ENCODE measurements around the gene SARDH.

The SARDH gene

GRCh38 chr9:133691626-133692363 lies 46.4 kb downstream of the SARDH start:
- Histone ChIP-seq H3K4me2 (ENCODE audit: low read depth, low read length, poor library complexity, severe bottlenecking) (no peak overlapping the region), H4K20me1 (ENCODE audit: insufficient read depth, low read length, poor library complexity, severe bottlenecking) (no peaks in the 10 kb centered on the region), H3K36me3 (ENCODE audit: insufficient read depth, low read length) (no peaks in the 10 kb centered on the region; the same call in 1 of the 2 replicates), H3K4me3 (ENCODE audit: low read length, poor library complexity, severe bottlenecking) (no peak overlapping the region), H3K9me2 (replicated peaks; ENCODE audit: low read depth, low read length) (no peaks in the 10 kb centered on the region), H3K9ac (ENCODE audit: low read depth, low read length, poor library complexity, severe bottlenecking) (no peak overlapping the region), H3K4me1 (ENCODE audit: insufficient read depth, low read length, poor library complexity, severe bottlenecking) (no peaks in the 10 kb centered on the region), H2AFZ (ENCODE audit: low read length) (no peak overlapping the region), H3K79me2 (ENCODE audit: insufficient read depth, low read length) (no peaks in the 10 kb centered on the region), H3K27me3 (ENCODE audit: insufficient read depth, low read length, poor library complexity, severe bottlenecking) (no peaks in the 10 kb centered on the region), H3F3A (ENCODE audit: low read depth) (no peaks in the 10 kb centered on the region), H3K9me3 (ENCODE audit: insufficient read depth, low read depth, low read length) (no peaks in the 10 kb centered on the region)
- TF ChIP-seq EZH2phosphoT487 (IDR thresholded peaks at IDR 0.05; ENCODE audit: borderline replicate concordance) (no peak), CTCF (conservative IDR thresholded peaks at IDR 0.05; ENCODE audit: low read length) (no peak)

GRCh38 chr9:133691191-133691590 lies 47.0 kb downstream of the SARDH start:
- no peaks in the 10 kb centered on the region for H3K9me2 ChIP-seq (replicated peaks; ENCODE audit: low read depth, low read length)
- H3F3A ChIP-seq (ENCODE audit: low read depth), result no peaks in the 10 kb centered on the region
- no peaks in the 10 kb centered on the region for H3K79me2 ChIP-seq (ENCODE audit: insufficient read depth, low read length)
- no peaks in the 10 kb centered on the region for H3K4me1 ChIP-seq (ENCODE audit: insufficient read depth, low read length, poor library complexity, severe bottlenecking)
- no peak overlapping the region for H3K9ac ChIP-seq (ENCODE audit: low read depth, low read length, poor library complexity, severe bottlenecking)
- no peaks in the 10 kb centered on the region; the same call in 1 of the 2 replicates for H3K36me3 ChIP-seq (ENCODE audit: insufficient read depth, low read length)
- no peak overlapping the region for H2AFZ ChIP-seq (ENCODE audit: low read length)
- no peaks in the 10 kb centered on the region for H3K9me3 ChIP-seq (ENCODE audit: insufficient read depth, low read depth, low read length)
- TF ChIP-seq CTCF (conservative IDR thresholded peaks at IDR 0.05; ENCODE audit: low read length), result no peak
- no peak for TF ChIP-seq EZH2phosphoT487 (IDR thresholded peaks at IDR 0.05; ENCODE audit: borderline replicate concordance)
- H3K4me3 ChIP-seq (ENCODE audit: low read length, poor library complexity, severe bottlenecking), result no peak overlapping the region
- H4K20me1 ChIP-seq (ENCODE audit: insufficient read depth, low read length, poor library complexity, severe bottlenecking), result no peaks in the 10 kb centered on the region
- no peak overlapping the region for H3K4me2 ChIP-seq (ENCODE audit: low read depth, low read length, poor library complexity, severe bottlenecking)
- H3K27me3 ChIP-seq (ENCODE audit: insufficient read depth, low read length, poor library complexity, severe bottlenecking), result no peaks in the 10 kb centered on the region

- Histone ChIP-seq H3K4me3 (ENCODE audit: low read length, poor library complexity, severe bottlenecking) (no peak overlapping the region), H3K9me2 (replicated peaks; ENCODE audit: low read depth, low read length) (no peaks in the 10 kb centered on the region), H4K20me1 (ENCODE audit: insufficient read depth, low read length, poor library complexity, severe bottlenecking) (no peaks in the 10 kb centered on the region), H3K27me3 (ENCODE audit: insufficient read depth, low read length, poor library complexity, severe bottlenecking) (no peaks in the 10 kb centered on the region), H3K9ac (ENCODE audit: low read depth, low read length, poor library complexity, severe bottlenecking) (no peak overlapping the region), H3K36me3 (ENCODE audit: insufficient read depth, low read length) (no peaks in the 10 kb centered on the region; the same call in 1 of the 2 replicates), H2AFZ (ENCODE audit: low read length) (no peak overlapping the region), H3K4me2 (ENCODE audit: low read depth, low read length, poor library complexity, severe bottlenecking) (no peak overlapping the region), H3K9me3 (ENCODE audit: insufficient read depth, low read depth, low read length) (no peaks in the 10 kb centered on the region), H3F3A (ENCODE audit: low read depth) (no peaks in the 10 kb centered on the region), H3K79me2 (ENCODE audit: insufficient read depth, low read length) (no peaks in the 10 kb centered on the region), H3K4me1 (ENCODE audit: insufficient read depth, low read length, poor library complexity, severe bottlenecking) (no peaks in the 10 kb centered on the region)
- TF ChIP-seq CTCF (conservative IDR thresholded peaks at IDR 0.05; ENCODE audit: low read length), result no peak
These were observed 48.0 kb downstream of the SARDH start for GRCh38 chr9:133690081-133690561.
